CD14-positive monocyte (primary cell): ENCODE data around the gene FOXO4. TPM values are rescaled to one million over a fixed set of nuclear protein-coding genes. Genes with fewer than 3 reads are reported as not detected.

Experiments
- DNase-seq, 3 donors: peaks; one replicate each; pipeline ENCODE4 v3.0.0-alpha.2; 2011 to 2022
- H2AFZ ChIP-seq: 2 replicates; pipeline ENCODE4 v1.6.0; 2012; ENCODE audit warnings: mild to moderate bottlenecking, low read depth, low read length, inconsistent platforms; ENCODE audit not compliant: insufficient read depth, poor library complexity, severe bottlenecking
- H3K27ac ChIP-seq, 2 donors: 1 replicate in 1 of 2; 2 replicates in 1 of 2; pipeline ENCODE4 v1.5.1; 2012 to 2013; ENCODE audit warnings: low read length in 2 of 2, control low read depth in 1 of 2, inconsistent platforms in 1 of 2, low read depth in 1 of 2, mild to moderate bottlenecking in 1 of 2
- H3K27me3 ChIP-seq, 2 donors: one replicate each; pipeline versions ENCODE4 v1.6.0 to v1.6.1; 2011 to 2013; ENCODE audit warnings: low read length in 2 of 2; ENCODE audit not compliant: control insufficient read depth in 2 of 2, insufficient read depth in 2 of 2
- H3K36me3 ChIP-seq, 2 donors: replicated peaks in 1 of 2; 1 replicate in 1 of 2; 2 replicates in 1 of 2; pipeline versions ENCODE4 v1.5.1 to v1.6.1; 2012 to 2013; ENCODE audit warnings: low read length in 2 of 2, control low read depth in 1 of 2, inconsistent platforms in 1 of 2, mild to moderate bottlenecking in 1 of 2; ENCODE audit not compliant: insufficient read depth in 2 of 2, control insufficient read depth in 1 of 2
- H3K4me1 ChIP-seq, 2 donors: 1 replicate in 1 of 2; 2 replicates in 1 of 2; pipeline versions ENCODE4 v1.5.1 to v1.6.1; 2012 to 2013; ENCODE audit warnings: low read length in 2 of 2, control low read depth in 1 of 2, inconsistent platforms in 1 of 2, mild to moderate bottlenecking in 1 of 2, moderate library complexity in 1 of 2; ENCODE audit not compliant: insufficient read depth in 2 of 2, control insufficient read depth in 1 of 2
- H3K4me2 ChIP-seq: replicated peaks from 2 replicates; pipeline ENCODE3; 2012; ENCODE audit warnings: low read length, moderate library complexity, mild to moderate bottlenecking; ENCODE audit not compliant: poor library complexity, severe bottlenecking; ENCODE audit errors: extremely low read depth
- H3K4me3 ChIP-seq, 3 experiments: fragments of 200-600 bp in 1 of 3; sonication (generic) in 1 of 3; replicated peaks in 1 of 3; 1 replicate in 2 of 3; 2 replicates in 1 of 3; pipeline ENCODE4 v1.5.1; 2011 to 2013; ENCODE audit warnings: low read length in 3 of 3, mild to moderate bottlenecking in 3 of 3, control low read depth in 2 of 3, low read depth in 2 of 3, inconsistent platforms in 1 of 3, moderate library complexity in 1 of 3
- H3K79me2 ChIP-seq: 2 replicates; pipeline ENCODE4 v1.6.0; 2012; ENCODE audit warnings: mild to moderate bottlenecking, control low read depth, inconsistent platforms, low read length, moderate library complexity; ENCODE audit not compliant: insufficient read depth
- H3K9ac ChIP-seq: 2 replicates; pipeline ENCODE4 v1.6.0; 2017; ENCODE audit warnings: low read length, mild to moderate bottlenecking; ENCODE audit not compliant: insufficient read depth, poor library complexity, severe bottlenecking
- H3K9me3 ChIP-seq, 2 donors: replicated peaks in 1 of 2; 1 replicate in 1 of 2; 2 replicates in 1 of 2; pipeline versions ENCODE4 v1.5.1 to v1.6.1; 2012 to 2013; ENCODE audit warnings: low read length in 2 of 2, control low read depth in 1 of 2; ENCODE audit not compliant: control insufficient read depth in 1 of 2, insufficient read depth in 1 of 2
- H4K20me1 ChIP-seq: 2 replicates; pipeline ENCODE4 v1.6.0; 2012; ENCODE audit warnings: mild to moderate bottlenecking, low read length, control low read depth, moderate library complexity; ENCODE audit not compliant: insufficient read depth
- H3K27ac Mint-ChIP-seq, 7 donors: one replicate each; pipeline ENCODE4 v1.8.0; 2020; ENCODE audit warnings: mild to moderate bottlenecking in 7 of 7, mixed read lengths in 7 of 7, moderate library complexity in 6 of 7, inconsistent platforms in 2 of 7
- H3K27me3 Mint-ChIP-seq, 3 donors: one replicate each; pipeline ENCODE4 v1.8.0; 2021 to 2022; ENCODE audit warnings: low read depth in 3 of 3, mild to moderate bottlenecking in 3 of 3, mixed read lengths in 3 of 3, moderate library complexity in 3 of 3, inconsistent platforms in 1 of 3
- H3K36me3 Mint-ChIP-seq, 2 donors: one replicate each; pipeline ENCODE4 v1.8.0; 2020; ENCODE audit warnings: mixed read lengths in 2 of 2, inconsistent platforms in 1 of 2, mild to moderate bottlenecking in 1 of 2
- H3K4me1 Mint-ChIP-seq: one replicate; pipeline ENCODE4 v1.8.0; 2020; ENCODE audit warnings: mild to moderate bottlenecking, mixed read lengths
- H3K4me3 Mint-ChIP-seq, 2 donors: one replicate each; pipeline ENCODE4 v1.8.0; 2020; ENCODE audit warnings: mild to moderate bottlenecking in 2 of 2, mixed read lengths in 2 of 2, moderate library complexity in 1 of 2
- H3K9me3 Mint-ChIP-seq, 7 donors: one replicate each; pipeline ENCODE4 v1.8.0; 2020 to 2022; ENCODE audit warnings: mixed read lengths in 7 of 7, mild to moderate bottlenecking in 6 of 7, moderate library complexity in 6 of 7, inconsistent platforms in 2 of 7
- WGBS: methylation state at CpG from one replicate; pipeline ENCODE4 v1.1.5; 2013; ENCODE audit warnings: missing lambda C conversion rate; ENCODE audit not compliant: insufficient coverage; 5-methylcytosine and 5-hydroxymethylcytosine counted together
- intact Hi-C, 2 donors: fragments of 100-400 bp; cut with micrococcal nuclease; formaldehyde crosslinking; loops; one replicate each; pipeline versions ENCODE4 v1.15.0 to v1.15.1; 2023
- polyA plus RNA-seq, 3 donors: library from polyadenylated mRNA; depleted of rRNA in 1 of 3; unstranded in 2 of 3; stranded (reverse) in 1 of 3; fragments of 300-500 nt in 2 of 3; fragments of >200 nt in 1 of 3; fragmentation: Illumina TruSeq in 2 of 3; gene quantifications; 1 replicate in 2 of 3; 2 replicates in 1 of 3; pipeline ENCODE4 v1.2.3, GENCODE V29; 2012 to 2021
- TF ChIP-seq, protein P1 (sequence below): fragments of 200-600 bp; IDR thresholded peaks from one replicate; pipeline ENCODE4 v1.8.0; 2022; ENCODE audit warnings: antibody characterized with exemption, mild to moderate bottlenecking

FOXO4 gene
- polyA plus RNA-seq, 3 donors = 1.4 to 9.2 (median 1.5) TPM

DNA sequence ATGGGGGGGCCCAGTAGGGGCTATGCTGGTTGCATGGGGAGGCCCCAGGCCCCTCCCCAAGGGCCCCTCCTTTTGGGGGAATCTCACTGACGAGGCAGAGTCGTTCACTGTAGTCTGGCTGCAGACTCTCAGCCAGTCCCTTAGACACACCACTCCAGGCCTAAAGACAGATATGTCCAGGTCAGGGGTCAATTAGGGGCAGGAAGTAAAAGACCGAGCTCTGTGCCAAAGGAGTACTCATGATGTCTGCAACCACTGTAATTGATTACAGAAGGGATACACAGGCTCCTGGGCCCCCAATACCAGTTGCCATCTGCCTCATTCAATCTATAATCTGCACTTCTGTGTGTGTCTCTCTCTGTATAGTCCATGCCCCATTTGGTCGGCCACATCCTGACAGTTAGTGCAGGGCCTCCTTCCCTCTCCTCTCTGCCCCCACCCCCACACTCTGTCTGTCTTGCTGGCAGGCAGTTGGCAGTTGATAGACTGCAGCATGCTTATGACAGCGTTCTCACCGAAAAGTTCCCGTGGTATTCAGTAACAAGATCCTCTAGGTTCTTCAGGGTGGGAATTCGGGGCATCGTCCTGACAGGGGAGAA, 12.2 kb downstream of the FOXO4 start:
- TF ChIP-seq, protein P1, sequence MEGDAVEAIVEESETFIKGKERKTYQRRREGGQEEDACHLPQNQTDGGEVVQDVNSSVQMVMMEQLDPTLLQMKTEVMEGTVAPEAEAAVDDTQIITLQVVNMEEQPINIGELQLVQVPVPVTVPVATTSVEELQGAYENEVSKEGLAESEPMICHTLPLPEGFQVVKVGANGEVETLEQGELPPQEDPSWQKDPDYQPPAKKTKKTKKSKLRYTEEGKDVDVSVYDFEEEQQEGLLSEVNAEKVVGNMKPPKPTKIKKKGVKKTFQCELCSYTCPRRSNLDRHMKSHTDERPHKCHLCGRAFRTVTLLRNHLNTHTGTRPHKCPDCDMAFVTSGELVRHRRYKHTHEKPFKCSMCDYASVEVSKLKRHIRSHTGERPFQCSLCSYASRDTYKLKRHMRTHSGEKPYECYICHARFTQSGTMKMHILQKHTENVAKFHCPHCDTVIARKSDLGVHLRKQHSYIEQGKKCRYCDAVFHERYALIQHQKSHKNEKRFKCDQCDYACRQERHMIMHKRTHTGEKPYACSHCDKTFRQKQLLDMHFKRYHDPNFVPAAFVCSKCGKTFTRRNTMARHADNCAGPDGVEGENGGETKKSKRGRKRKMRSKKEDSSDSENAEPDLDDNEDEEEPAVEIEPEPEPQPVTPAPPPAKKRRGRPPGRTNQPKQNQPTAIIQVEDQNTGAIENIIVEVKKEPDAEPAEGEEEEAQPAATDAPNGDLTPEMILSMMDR = no peak
- intact Hi-C loops = no loop called here
- H3K4me1 Mint-ChIP-seq = peaks cover 82% of the 10 kb centered on the region
- no peaks in the 10 kb centered on the region for H3K27me3 ChIP-seq
- no peak overlapping the region for H3K9ac ChIP-seq
- H3K27ac Mint-ChIP-seq = peak overlapping the region in 2 of 7 donors; percentile 1 to 26
- no peaks in the 10 kb centered on the region for H3K9me3 ChIP-seq
- peak overlapping the region in 1 of 2 donors; percentile 24 for H3K4me3 Mint-ChIP-seq
- no peak for DNase-seq
- peaks cover 0 to 1% (median 0%) of the 10 kb centered on the region in 7 donors for H3K9me3 Mint-ChIP-seq
- no peaks in the 10 kb centered on the region for H4K20me1 ChIP-seq
- peak overlapping the region; percentile 34 for H3K4me2 ChIP-seq
- H3K79me2 ChIP-seq = peaks cover 7% of the 10 kb centered on the region
- no peak overlapping the region for H3K4me3 ChIP-seq
- peaks cover 73 to 79% of the 10 kb centered on the region in 2 donors for H3K4me1 ChIP-seq
- 0% methylated on average over 1 of the region's 9 CpGs for WGBS
- H3K27ac ChIP-seq = no peak overlapping the region
- H3K27me3 Mint-ChIP-seq = peaks cover 0 to 3% (median 0%) of the 10 kb centered on the region in 3 donors
- peaks cover 0 to 15% of the 10 kb centered on the region in 2 donors for H3K36me3 Mint-ChIP-seq
- H2AFZ ChIP-seq = no peak overlapping the region
- H3K36me3 ChIP-seq = peaks cover 0 to 2% of the 10 kb centered on the region in 2 donors

DNA sequence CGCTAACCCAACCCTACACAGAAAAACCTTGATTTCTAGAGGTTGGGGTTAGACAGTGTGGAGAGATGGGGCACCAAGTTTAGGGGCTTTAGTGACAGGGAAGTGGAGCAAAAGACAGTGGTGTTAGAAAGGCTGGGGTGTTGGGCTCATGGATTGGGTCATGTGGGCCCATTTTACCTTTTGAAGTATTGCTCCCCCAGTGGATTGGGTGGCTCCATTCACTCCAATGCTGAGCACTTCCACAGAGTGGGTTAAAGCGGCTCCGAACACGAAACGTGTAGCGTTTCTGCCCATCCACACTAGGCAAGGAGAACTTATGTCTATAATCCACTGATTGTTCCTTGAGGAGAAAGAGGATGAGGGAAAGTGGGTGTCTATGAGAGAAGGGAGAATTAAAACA, 13.4 kb downstream of the FOXO4 start:
- no peak overlapping the region for H3K4me3 ChIP-seq
- no peak overlapping the region for H3K27ac Mint-ChIP-seq
- no peaks in the 10 kb centered on the region for H4K20me1 ChIP-seq
- peak overlapping the region in 1 of 2 donors; percentile 79 for H3K4me3 Mint-ChIP-seq
- peaks cover 0 to 1% (median 0%) of the 10 kb centered on the region in 7 donors for H3K9me3 Mint-ChIP-seq
- peaks cover 0 to 15% of the 10 kb centered on the region in 2 donors for H3K36me3 Mint-ChIP-seq
- peaks cover 71% of the 10 kb centered on the region for H3K4me1 Mint-ChIP-seq
- no peak overlapping the region for H3K9ac ChIP-seq
- H2AFZ ChIP-seq = no peak overlapping the region
- WGBS = no CpG with 5 or more reads among the region's 6 CpGs
- no peaks in the 10 kb centered on the region for H3K9me3 ChIP-seq
- peak overlapping the region; percentile 34 for H3K4me2 ChIP-seq
- H3K27ac ChIP-seq = no peak overlapping the region
- H3K36me3 ChIP-seq = peaks cover 0 to 2% of the 10 kb centered on the region in 2 donors
- H3K4me1 ChIP-seq = peaks cover 61 to 68% of the 10 kb centered on the region in 2 donors
- H3K27me3 Mint-ChIP-seq = peaks cover 0 to 3% (median 0%) of the 10 kb centered on the region in 3 donors
- intact Hi-C loops = no loop called here
- H3K27me3 ChIP-seq = no peaks in the 10 kb centered on the region
- TF ChIP-seq, protein P1 = no peak
- H3K79me2 ChIP-seq = peaks cover 7% of the 10 kb centered on the region
- DNase-seq = no peak
